ENCODE results near the gene ALOXE3.

ALOXE3 gene

GRCh38 chr17:8117980-8118768 lies at the start of gene ALOXE3:
Gene ALOXE3 (minus strand): TSS chr17:8118514. CDS start chr17:8117990, 524 bp downstream.
- H3K4me3 ChIP-seq = peak within 1 kb of the TSS; percentile 73
- H3K27ac ChIP-seq = peak within 1 kb of the TSS; percentile 72 to 82
- no peak for DNase-seq (ENCODE audit: low spot score)
- TF ChIP-seq CTCF (IDR thresholded peaks at IDR 0.05) = no peak

GRCh38 chr17:8167526-8167925 lies 49.2 kb upstream of the ALOXE3 start:
- TF ChIP-seq CTCF (IDR thresholded peaks at IDR 0.05) = no peak
- H3K27ac ChIP-seq = no peak overlapping the region
- no peak overlapping the region for H3K4me3 ChIP-seq
- no peak for DNase-seq (ENCODE audit: low spot score)

GRCh38 chr17:8166731-8167130 lies 48.4 kb upstream of the ALOXE3 start:
- TF ChIP-seq CTCF (IDR thresholded peaks at IDR 0.05) = no peak
- Histone ChIP-seq H3K27ac (no peak overlapping the region), H3K4me3 (no peak overlapping the region)
- no peak for DNase-seq (ENCODE audit: low spot score)

- H3K27ac ChIP-seq = peak overlapping the region; percentile 99 to 100
- peak; percentile 69 for DNase-seq (ENCODE audit: low spot score)
- no peak overlapping the region for H3K4me3 ChIP-seq
- TF ChIP-seq CTCF (IDR thresholded peaks at IDR 0.05) = no peak
Observed at GRCh38 chr17:8164815-8165131, 46.5 kb upstream of the ALOXE3 start.

- peak overlapping the region; percentile 99 to 100 for H3K27ac ChIP-seq
- H3K4me3 ChIP-seq = peak overlapping the region; percentile 96
- DNase-seq (ENCODE audit: low spot score) = peak; percentile 82
- TF ChIP-seq CTCF (IDR thresholded peaks at IDR 0.05) = no peak
Observed at GRCh38 chr17:8163978-8164814, 45.9 kb upstream of the ALOXE3 start.

- TF ChIP-seq CTCF (IDR thresholded peaks at IDR 0.05) = no peak
- DNase-seq (ENCODE audit: low spot score) = peak; percentile 79
- peak overlapping the region; percentile 99 to 100 for H3K27ac ChIP-seq
- H3K4me3 ChIP-seq = peak overlapping the region; percentile 96
Observed at GRCh38 chr17:8162997-8163977, 45.0 kb upstream of the ALOXE3 start.

Data from coronary artery (tissue), 2 donors.